ENCODE data around the gene ANKRD13B. TPM values are rescaled to one million over a fixed set of nuclear protein-coding genes. Genes with fewer than 3 reads are reported as not detected.

The ANKRD13B gene
- total and polyA plus RNA-seq, 2 of the 13 experiments (the other 11 are each of a cell fraction or from before 2014, with no cell fraction given), result 1.7 to 1.8 TPM

DNA sequence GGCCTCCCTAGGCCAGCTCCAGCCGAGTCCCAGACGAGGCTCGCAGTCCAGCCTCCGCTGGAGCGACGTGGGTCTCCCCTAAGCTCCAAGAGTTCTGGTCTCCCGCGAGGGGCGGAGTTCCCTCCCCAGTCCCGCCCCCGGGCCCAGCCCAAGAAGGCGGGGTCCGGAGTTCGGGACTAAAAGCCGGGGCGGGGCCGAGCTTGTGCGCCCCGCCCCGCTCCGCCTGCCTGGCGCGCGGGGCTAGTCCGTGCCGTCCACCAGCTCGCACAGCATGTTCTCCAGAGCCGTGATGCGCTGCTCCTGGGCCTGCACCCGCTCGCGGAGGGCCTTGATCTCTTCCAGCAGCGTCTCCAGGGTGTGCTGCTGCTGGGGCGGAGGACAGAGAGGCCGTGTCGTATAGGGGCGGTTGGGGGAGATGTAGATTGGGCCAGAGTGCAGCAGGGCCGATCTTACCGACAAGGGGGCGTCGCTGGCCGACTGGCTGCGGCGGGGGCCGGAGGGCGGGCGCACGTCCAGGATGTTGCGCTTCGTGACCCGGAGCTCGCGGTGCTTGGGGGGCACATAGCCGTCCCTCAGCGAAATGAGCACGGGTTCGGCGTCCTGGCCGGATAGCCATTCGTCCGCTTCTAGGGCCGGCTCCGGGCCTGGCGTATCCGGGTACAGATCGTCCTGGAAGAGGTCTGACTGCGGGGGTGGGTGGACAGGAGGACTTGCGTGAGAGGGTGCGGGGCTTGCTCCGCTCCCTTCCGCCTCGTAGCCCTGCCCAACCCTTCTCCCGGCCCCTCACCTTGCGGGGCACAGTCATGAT lies 22.8 kb downstream of the ANKRD13B start (continued):
- 0 out of 2 replicates have a peak, but pooled peaks have one; percentile 30 for TF ChIP-seq ZNF33B (CRISPR knock-in tag; IDR thresholded peaks at IDR 0.05)
- no peak for TF ChIP-seq ZNF3 (CRISPR knock-in tag; IDR thresholded peaks at IDR 0.05)
- TF ChIP-seq ZNF660 (CRISPR knock-in tag; IDR thresholded peaks at IDR 0.05; ENCODE audit: borderline replicate concordance, low read depth), result no peak
- TF ChIP-seq FOSL1 (CRISPR knock-in tag; IDR thresholded peaks at IDR 0.05; ENCODE audit: borderline replicate concordance), result no peak
- no peak for TF ChIP-seq ZFP37 (CRISPR knock-in tag; IDR thresholded peaks at IDR 0.05; ENCODE audit: borderline replicate concordance)
- TF ChIP-seq ZNF841 (CRISPR knock-in tag; IDR thresholded peaks at IDR 0.05; ENCODE audit: borderline replicate concordance), result no peak
- TF ChIP-seq, protein P1, sequence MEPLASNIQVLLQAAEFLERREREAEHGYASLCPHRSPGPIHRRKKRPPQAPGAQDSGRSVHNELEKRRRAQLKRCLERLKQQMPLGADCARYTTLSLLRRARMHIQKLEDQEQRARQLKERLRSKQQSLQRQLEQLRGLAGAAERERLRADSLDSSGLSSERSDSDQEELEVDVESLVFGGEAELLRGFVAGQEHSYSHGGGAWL (CRISPR knock-in tag; IDR thresholded peaks at IDR 0.05), result 0 out of 2 replicates have a peak, but pooled peaks have one; percentile 32
- TF ChIP-seq, protein P2, sequence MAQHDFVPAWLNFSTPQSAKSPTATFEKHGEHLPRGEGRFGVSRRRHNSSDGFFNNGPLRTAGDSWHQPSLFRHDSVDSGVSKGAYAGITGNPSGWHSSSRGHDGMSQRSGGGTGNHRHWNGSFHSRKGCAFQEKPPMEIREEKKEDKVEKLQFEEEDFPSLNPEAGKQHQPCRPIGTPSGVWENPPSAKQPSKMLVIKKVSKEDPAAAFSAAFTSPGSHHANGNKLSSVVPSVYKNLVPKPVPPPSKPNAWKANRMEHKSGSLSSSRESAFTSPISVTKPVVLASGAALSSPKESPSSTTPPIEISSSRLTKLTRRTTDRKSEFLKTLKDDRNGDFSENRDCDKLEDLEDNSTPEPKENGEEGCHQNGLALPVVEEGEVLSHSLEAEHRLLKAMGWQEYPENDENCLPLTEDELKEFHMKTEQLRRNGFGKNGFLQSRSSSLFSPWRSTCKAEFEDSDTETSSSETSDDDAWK (CRISPR knock-in tag; IDR thresholded peaks at IDR 0.05), result no peak
- no peak for TF ChIP-seq JDP2 (CRISPR knock-in tag; IDR thresholded peaks at IDR 0.05; ENCODE audit: borderline replicate concordance)
- TF ChIP-seq ZNF350 (CRISPR knock-in tag; IDR thresholded peaks at IDR 0.05; ENCODE audit: borderline replicate concordance, low read depth), result no peak
- TF ChIP-seq, protein P3, sequence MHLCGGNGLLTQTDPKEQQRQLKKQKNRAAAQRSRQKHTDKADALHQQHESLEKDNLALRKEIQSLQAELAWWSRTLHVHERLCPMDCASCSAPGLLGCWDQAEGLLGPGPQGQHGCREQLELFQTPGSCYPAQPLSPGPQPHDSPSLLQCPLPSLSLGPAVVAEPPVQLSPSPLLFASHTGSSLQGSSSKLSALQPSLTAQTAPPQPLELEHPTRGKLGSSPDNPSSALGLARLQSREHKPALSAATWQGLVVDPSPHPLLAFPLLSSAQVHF (CRISPR knock-in tag; IDR thresholded peaks at IDR 0.05), result no peak
- TF ChIP-seq ATAD3A (CRISPR knock-in tag; IDR thresholded peaks at IDR 0.05), result no peak
- no peak for TF ChIP-seq MIXL1 (CRISPR knock-in tag; IDR thresholded peaks at IDR 0.05)
- TF ChIP-seq ZNF839 (CRISPR knock-in tag; IDR thresholded peaks at IDR 0.05; ENCODE audit: borderline replicate concordance), result no peak
- TF ChIP-seq SOX6 (IDR thresholded peaks at IDR 0.05), result no peak
- TF ChIP-seq SOX6 (CRISPR knock-in tag; IDR thresholded peaks at IDR 0.05), result peak; percentile 56
- TF ChIP-seq ZNF557 (CRISPR knock-in tag; IDR thresholded peaks at IDR 0.05), result no peak
- TF ChIP-seq TFDP1 (CRISPR knock-in tag; IDR thresholded peaks at IDR 0.05; ENCODE audit: borderline replicate concordance), result peak; percentile 68; the same call in 1 of the 2 replicates
- TF ChIP-seq RXRA (CRISPR knock-in tag; IDR thresholded peaks at IDR 0.05), result no peak
- no peak for TF ChIP-seq MAFF (IDR thresholded peaks at IDR 0.05; ENCODE audit: low read depth, low read length)
- TF ChIP-seq ZIK1 (CRISPR knock-in tag; IDR thresholded peaks at IDR 0.05; ENCODE audit: borderline replicate concordance, low read depth), result peak; percentile 12; the same call in 1 of the 2 replicates
- TF ChIP-seq MYNN (CRISPR knock-in tag; IDR thresholded peaks at IDR 0.05; ENCODE audit: low read depth), result no peak
- TF ChIP-seq PHF8 (CRISPR knock-in tag; IDR thresholded peaks at IDR 0.05), result 0 out of 2 replicates have a peak, but pooled peaks have one; percentile 36
- no peak for TF ChIP-seq ZNF260 (CRISPR knock-in tag; IDR thresholded peaks at IDR 0.05; ENCODE audit: borderline replicate concordance, low read depth)
- TF ChIP-seq, protein P4, sequence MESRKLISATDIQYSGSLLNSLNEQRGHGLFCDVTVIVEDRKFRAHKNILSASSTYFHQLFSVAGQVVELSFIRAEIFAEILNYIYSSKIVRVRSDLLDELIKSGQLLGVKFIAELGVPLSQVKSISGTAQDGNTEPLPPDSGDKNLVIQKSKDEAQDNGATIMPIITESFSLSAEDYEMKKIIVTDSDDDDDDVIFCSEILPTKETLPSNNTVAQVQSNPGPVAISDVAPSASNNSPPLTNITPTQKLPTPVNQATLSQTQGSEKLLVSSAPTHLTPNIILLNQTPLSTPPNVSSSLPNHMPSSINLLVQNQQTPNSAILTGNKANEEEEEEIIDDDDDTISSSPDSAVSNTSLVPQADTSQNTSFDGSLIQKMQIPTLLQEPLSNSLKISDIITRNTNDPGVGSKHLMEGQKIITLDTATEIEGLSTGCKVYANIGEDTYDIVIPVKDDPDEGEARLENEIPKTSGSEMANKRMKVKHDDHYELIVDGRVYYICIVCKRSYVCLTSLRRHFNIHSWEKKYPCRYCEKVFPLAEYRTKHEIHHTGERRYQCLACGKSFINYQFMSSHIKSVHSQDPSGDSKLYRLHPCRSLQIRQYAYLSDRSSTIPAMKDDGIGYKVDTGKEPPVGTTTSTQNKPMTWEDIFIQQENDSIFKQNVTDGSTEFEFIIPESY (CRISPR knock-in tag; IDR thresholded peaks at IDR 0.05), result no peak
- TF ChIP-seq JUN (CRISPR knock-in tag; IDR thresholded peaks at IDR 0.05), result no peak

Data from HepG2 (cell line).